Neuronal stem cell (in vitro differentiated cells): ENCODE data around the gene IRF7.
A peak's percentile ranks its signal among the peaks of the same experiment; 100 is the strongest.
"Not testable (repeated sequence)": the region's sequence is repeated elsewhere in the genome, so short reads cannot be mapped to it uniquely, and the experiment has no call there.

ENCODE experiments used
- DNase-seq: peaks from one replicate; pipeline ENCODE4 v3.0.0-alpha.2; 2013; ENCODE audit warnings: low spot score
- H2AFZ ChIP-seq: one replicate; pipeline ENCODE4 v1.6.1; 2013; ENCODE audit warnings: mild to moderate bottlenecking, low read length, inconsistent platforms
- H2AK5ac ChIP-seq: 2 replicates; pipeline ENCODE4 v1.6.1; 2013; ENCODE audit warnings: low read depth, mild to moderate bottlenecking, inconsistent platforms, low read length, moderate library complexity, mixed read lengths
- H2BK120ac ChIP-seq: 2 replicates; pipeline ENCODE4 v1.6.1; 2013; ENCODE audit warnings: low read depth, mild to moderate bottlenecking, inconsistent platforms, low read length, moderate library complexity, mixed read lengths
- H2BK12ac ChIP-seq: one replicate; pipeline ENCODE4 v1.6.1; 2013; ENCODE audit warnings: low read length, inconsistent platforms
- H2BK15ac ChIP-seq: 2 replicates; pipeline ENCODE4 v1.6.1; 2013; ENCODE audit warnings: mild to moderate bottlenecking, low read length, inconsistent platforms, mixed read lengths
- H2BK5ac ChIP-seq: one replicate; pipeline ENCODE4 v1.6.1; 2013; ENCODE audit warnings: inconsistent platforms, mild to moderate bottlenecking, low read length, moderate library complexity
- H3K14ac ChIP-seq: one replicate; pipeline ENCODE4 v1.6.1; 2013; ENCODE audit warnings: low read length, inconsistent platforms
- H3K18ac ChIP-seq: 2 replicates; pipeline ENCODE4 v1.6.1; 2013; ENCODE audit warnings: low read length, inconsistent platforms
- H3K23ac ChIP-seq: 2 replicates; pipeline ENCODE4 v1.6.1; 2013; ENCODE audit warnings: low read depth, mild to moderate bottlenecking, mixed read lengths, low read length, inconsistent platforms; ENCODE audit not compliant: poor library complexity
- H3K27ac ChIP-seq: replicated peaks from 3 replicates; pipeline ENCODE4 v1.5.1; 2013; ENCODE audit warnings: low read length, inconsistent platforms
- H3K27me3 ChIP-seq, 3 experiments: 2 replicates each; pipeline ENCODE4 v1.6.1; 2013; ENCODE audit warnings: low read length in 3 of 3, mild to moderate bottlenecking in 2 of 3, inconsistent platforms in 1 of 3, low read depth in 1 of 3, mixed read lengths in 1 of 3, moderate library complexity in 1 of 3; ENCODE audit not compliant: control insufficient read depth in 3 of 3, insufficient read depth in 3 of 3
- H3K36me3 ChIP-seq, 2 donors: replicated peaks in 1 of 2; 2 replicates each; pipeline ENCODE4 v1.6.1; 2013; ENCODE audit warnings: low read length in 2 of 2; ENCODE audit not compliant: control insufficient read depth in 2 of 2, insufficient read depth in 2 of 2
- H3K4ac ChIP-seq: 2 replicates; pipeline ENCODE4 v1.6.1; 2013; ENCODE audit warnings: inconsistent platforms, mild to moderate bottlenecking, low read length, moderate library complexity
- H3K4me1 ChIP-seq, 2 donors: 1 replicate in 1 of 2; 2 replicates in 1 of 2; pipeline ENCODE4 v1.6.1; 2013; ENCODE audit warnings: low read length in 2 of 2, low read depth in 1 of 2; ENCODE audit not compliant: control insufficient read depth in 2 of 2, insufficient read depth in 1 of 2
- H3K4me2 ChIP-seq: one replicate; pipeline ENCODE4 v1.6.1; 2013; ENCODE audit warnings: mild to moderate bottlenecking, low read length, inconsistent platforms; ENCODE audit not compliant: insufficient read depth, poor library complexity, severe bottlenecking
- H3K4me3 ChIP-seq, 2 donors: 2 replicates each; pipeline ENCODE4 v1.5.1; 2013; ENCODE audit warnings: low read length in 2 of 2, mild to moderate bottlenecking in 2 of 2, inconsistent platforms in 1 of 2, moderate library complexity in 1 of 2
- H3K79me1 ChIP-seq: one replicate; pipeline ENCODE4 v1.6.1; 2013; ENCODE audit warnings: low read depth, mild to moderate bottlenecking, inconsistent platforms, low read length, moderate library complexity
- H3K9ac ChIP-seq: one replicate; pipeline ENCODE4 v1.6.1; 2013; ENCODE audit warnings: mild to moderate bottlenecking, low read depth, low read length, inconsistent platforms; ENCODE audit not compliant: poor library complexity
- H3K9me3 ChIP-seq, 2 donors: replicated peaks in 1 of 2; 2 replicates each; pipeline versions ENCODE3 to v1.6.1; 2013; ENCODE audit warnings: low read length in 2 of 2, mild to moderate bottlenecking in 2 of 2, inconsistent platforms in 1 of 2, low read depth in 1 of 2, mixed read lengths in 1 of 2, moderate library complexity in 1 of 2; ENCODE audit not compliant: control insufficient read depth in 2 of 2, insufficient read depth in 1 of 2
- H4K8ac ChIP-seq: one replicate; pipeline ENCODE4 v1.6.1; 2013; ENCODE audit warnings: low read depth, mild to moderate bottlenecking, inconsistent platforms, low read length, moderate library complexity
- H4K91ac ChIP-seq: one replicate; pipeline ENCODE4 v1.6.1; 2013; ENCODE audit warnings: low read length, low read depth, mild to moderate bottlenecking, inconsistent platforms; ENCODE audit not compliant: poor library complexity
- WGBS, 2 donors: extraction: QIAGEN DNeasy Blood & Tissue Kit; methylation state at CpG; one replicate each; pipeline ENCODE4 v1.1.7; 2013; ENCODE audit warnings: missing lambda C conversion rate in 2 of 2, mixed read lengths in 1 of 2; ENCODE audit not compliant: insufficient read length in 2 of 2, insufficient replicate concordance in 1 of 2; ENCODE audit errors: extremely low coverage in 2 of 2; 5-methylcytosine and 5-hydroxymethylcytosine counted together

The IRF7 gene

GRCh38 chr11:575313-575995 lies 40.3 kb downstream of the IRF7 start:
- Histone ChIP-seq H3K27me3 (peaks cover 3 to 29% (median 13%) of the 10 kb centered on the region in 3 experiments), H3K36me3 (peaks cover 3 to 9% of the 10 kb centered on the region in 2 donors), H4K8ac (peak overlapping the region; percentile 43), H3K18ac (peak overlapping the region; percentile 99), H2AK5ac (peak overlapping the region; percentile 88), H3K4me2 (peak overlapping the region; percentile 94), H4K91ac (no peak overlapping the region), H3K4me1 (peaks cover 25 to 31% of the 10 kb centered on the region in 2 donors), H2AFZ (peak overlapping the region; percentile 100), H3K9ac (peak overlapping the region; percentile 99), H3K27ac (no peak overlapping the region), H2BK15ac (peak overlapping the region; percentile 89), H2BK120ac (no peak overlapping the region), H3K23ac (peak overlapping the region; percentile 96), H2BK5ac (peak overlapping the region; percentile 95), H2BK12ac (peak overlapping the region; percentile 98), H3K4me3 (peak overlapping the region; percentile 86 to 96), H3K79me1 (peaks cover 26% of the 10 kb centered on the region), H3K9me3 (no peaks in the 10 kb centered on the region), H3K4ac (peak overlapping the region; percentile 89), H3K14ac (peak overlapping the region; percentile 99)
- peak; percentile 75 for DNase-seq
- no CpG with 5 or more reads among the region's 81 CpGs for WGBS, 2 donors

- Histone ChIP-seq H4K8ac (no peak overlapping the region), H3K18ac (peak overlapping the region; percentile 5), H3K23ac (peak overlapping the region; percentile 0), H3K4ac (no peak overlapping the region), H2AK5ac (peak overlapping the region; percentile 81), H3K27ac (no peak overlapping the region), H2BK12ac (no peak overlapping the region), H2AFZ (peak overlapping the region; percentile 100), H3K36me3 (peaks cover 3 to 9% of the 10 kb centered on the region in 2 donors), H3K4me1 (peaks cover 26 to 31% of the 10 kb centered on the region in 2 donors), H3K4me2 (peak overlapping the region; percentile 94), H3K14ac (no peak overlapping the region), H3K27me3 (peaks cover 3 to 29% (median 13%) of the 10 kb centered on the region in 3 experiments), H2BK15ac (peak overlapping the region; percentile 75), H3K9me3 (no peaks in the 10 kb centered on the region), H3K79me1 (peaks cover 20% of the 10 kb centered on the region), H3K9ac (peak overlapping the region; percentile 77), H2BK120ac (no peak overlapping the region), H4K91ac (no peak overlapping the region), H3K4me3 (peak overlapping the region; percentile 86 to 96), H2BK5ac (peak overlapping the region; percentile 22)
- DNase-seq: no peak
- no CpG with 5 or more reads among the region's 25 CpGs for WGBS, 2 donors
These were observed 41.0 kb downstream of the IRF7 start for GRCh38 chr11:574632-575312.

- not testable (repeated sequence) for H3K4me3 ChIP-seq
- peak overlapping the region; percentile 75 for H2BK15ac ChIP-seq
These were observed 41.6 kb downstream of the IRF7 start for GRCh38 chr11:574031-574570.

More at GRCh38 chr11:574031-574570, 41.6 kb downstream of the IRF7 start:
- not testable (repeated sequence) for H3K4me2 ChIP-seq, H3K27ac ChIP-seq, H3K23ac ChIP-seq, H3K9me3 ChIP-seq, H2BK5ac ChIP-seq, DNase-seq, H4K8ac ChIP-seq, H3K4ac ChIP-seq, H3K36me3 ChIP-seq, H2BK12ac ChIP-seq, H3K14ac ChIP-seq, H2BK120ac ChIP-seq, H2AK5ac ChIP-seq, H4K91ac ChIP-seq, H3K9ac ChIP-seq, H3K18ac ChIP-seq
- Histone ChIP-seq H3K4me1 (peaks cover 31 to 37% of the 10 kb centered on the region in 2 donors), H3K27me3 (peaks cover 3 to 29% (median 13%) of the 10 kb centered on the region in 3 experiments), H2AFZ (peak overlapping the region; percentile 100), H3K79me1 (peaks cover 14% of the 10 kb centered on the region)
- no CpG with 5 or more reads among the region's 14 CpGs for WGBS, 2 donors
